Measurements from ENCODE around the gene P2RX2.

DNA sequence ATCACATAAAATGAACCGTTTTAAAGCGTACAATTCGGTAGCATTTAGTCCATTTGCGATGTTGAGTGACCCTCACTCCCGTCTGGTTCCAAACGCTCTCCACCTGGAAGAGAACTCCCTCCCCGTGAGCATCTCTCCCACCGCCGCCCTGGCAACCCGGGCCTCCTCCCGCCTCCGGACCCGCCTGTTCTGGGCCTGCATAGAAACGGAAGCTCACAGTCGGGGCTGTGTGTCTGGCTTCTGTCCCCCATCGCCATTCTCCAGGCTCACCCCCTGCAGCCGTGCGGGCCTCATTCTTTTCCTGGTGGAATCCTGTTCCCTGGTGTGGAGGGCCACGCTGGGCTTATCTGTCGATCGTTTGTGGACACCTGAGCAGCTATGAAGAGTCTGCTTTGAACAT, 25.5 kb upstream of the P2RX2 start:
- TF ChIP-seq, protein P1, sequence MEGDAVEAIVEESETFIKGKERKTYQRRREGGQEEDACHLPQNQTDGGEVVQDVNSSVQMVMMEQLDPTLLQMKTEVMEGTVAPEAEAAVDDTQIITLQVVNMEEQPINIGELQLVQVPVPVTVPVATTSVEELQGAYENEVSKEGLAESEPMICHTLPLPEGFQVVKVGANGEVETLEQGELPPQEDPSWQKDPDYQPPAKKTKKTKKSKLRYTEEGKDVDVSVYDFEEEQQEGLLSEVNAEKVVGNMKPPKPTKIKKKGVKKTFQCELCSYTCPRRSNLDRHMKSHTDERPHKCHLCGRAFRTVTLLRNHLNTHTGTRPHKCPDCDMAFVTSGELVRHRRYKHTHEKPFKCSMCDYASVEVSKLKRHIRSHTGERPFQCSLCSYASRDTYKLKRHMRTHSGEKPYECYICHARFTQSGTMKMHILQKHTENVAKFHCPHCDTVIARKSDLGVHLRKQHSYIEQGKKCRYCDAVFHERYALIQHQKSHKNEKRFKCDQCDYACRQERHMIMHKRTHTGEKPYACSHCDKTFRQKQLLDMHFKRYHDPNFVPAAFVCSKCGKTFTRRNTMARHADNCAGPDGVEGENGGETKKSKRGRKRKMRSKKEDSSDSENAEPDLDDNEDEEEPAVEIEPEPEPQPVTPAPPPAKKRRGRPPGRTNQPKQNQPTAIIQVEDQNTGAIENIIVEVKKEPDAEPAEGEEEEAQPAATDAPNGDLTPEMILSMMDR (IDR thresholded peaks at IDR 0.05), result no peak
- TF ChIP-seq KDM1A (IDR thresholded peaks at IDR 0.05; ENCODE audit: low read depth) (no peak), RARB (CRISPR knock-in tag; IDR thresholded peaks at IDR 0.05) (no peak), GATA3 (IDR thresholded peaks at IDR 0.05; ENCODE audit: borderline replicate concordance) (no peak), RNF2 (IDR thresholded peaks at IDR 0.05; ENCODE audit: borderline replicate concordance, low read depth) (no peak)

Measured in A549 (cell line).